Measurements from ENCODE around the gene SHISA5. TPM values are rescaled to one million over a fixed set of nuclear protein-coding genes. Genes with fewer than 3 reads are reported as not detected.

The SHISA5 gene
- total RNA-seq, 1 experiment from 2014 or later: 104 TPM

GRCh38 chr3:48536785-48537184 is 32.8 kb upstream of the SHISA5 start:
- Histone ChIP-seq H3K9me2 (ENCODE audit: insufficient read depth) (no peaks in the 10 kb centered on the region), H3K9me3 (ENCODE audit: control insufficient read depth in 1 of 2, insufficient read depth in 1 of 2, low read depth in 1 of 2, low read length in 2 of 2) (no peaks in the 10 kb centered on the region), H3K27me3 (ENCODE audit: insufficient read depth, low read length) (no peaks in the 10 kb centered on the region), H3K79me2 (ENCODE audit: insufficient read depth, low read length) (no peaks in the 10 kb centered on the region), H3K36me3 (ENCODE audit: control insufficient read depth in 1 of 2, insufficient read depth in 2 of 2, low read length in 2 of 2) (peaks cover 4 to 30% of the 10 kb centered on the region in 2 experiments; a peak in 3 of 4 replicates), H3K4me1 (ENCODE audit: control insufficient read depth in 1 of 2, insufficient read depth in 2 of 2, low read length in 2 of 2) (no peaks in the 10 kb centered on the region), H3K4me2 (ENCODE audit: low read length) (no peak overlapping the region), H4K20me1 (ENCODE audit: insufficient read depth) (no peaks in the 10 kb centered on the region), H3K27ac (ENCODE audit: low read depth, low read length) (no peak overlapping the region), H3K4me3 (replicated peaks in 1 of 2; ENCODE audit: low read depth in 1 of 2, low read length in 2 of 2) (no peak overlapping the region), H3K9ac (ENCODE audit: low read length) (no peak overlapping the region), H2AFZ (ENCODE audit: low read depth, low read length, poor library complexity, severe bottlenecking) (no peak overlapping the region)
- TF ChIP-seq SIN3A (IDR thresholded peaks at IDR 0.05; ENCODE audit: low read depth) (no peak), JUND (IDR thresholded peaks at IDR 0.05) (no peak), TCF7L2 (IDR thresholded peaks at IDR 0.05; ENCODE audit: borderline replicate concordance, extremely low read depth, insufficient read depth, insufficient read length) (no peak), ELF1 (IDR thresholded peaks at IDR 0.05; ENCODE audit: borderline replicate concordance, low read depth) (no peak), FOSL1 (IDR thresholded peaks at IDR 0.05; ENCODE audit: low read depth) (no peak), YY1 (IDR thresholded peaks at IDR 0.05; ENCODE audit: extremely low read depth, insufficient replicate concordance, low read depth, low read length) (no peak), RAD21 (IDR thresholded peaks at IDR 0.05; ENCODE audit: low read depth) (no peak), SP1 (IDR thresholded peaks at IDR 0.05; ENCODE audit: low read depth) (no peak), REST (IDR thresholded peaks at IDR 0.05; ENCODE audit: low read depth) (no peak), ZFX (IDR thresholded peaks at IDR 0.05) (no peak), MAX (IDR thresholded peaks at IDR 0.05) (no peak), CBX3 (IDR thresholded peaks at IDR 0.05; ENCODE audit: low read depth) (no peak), SRF (IDR thresholded peaks at IDR 0.05; ENCODE audit: low read depth) (no peak)
- BruUV-seq (replicated peaks): no TSS peak
- intact Hi-C loops (cut with micrococcal nuclease): no loop called here
- CTCF ChIA-PET: no interaction called here
- RAD21 ChIA-PET (ENCODE audit: low non-redundant PET in 1 of 2, low total read pairs in 2 of 2, uncharacterized antibody in 2 of 2, unreplicated experiment in 2 of 2): no interaction called here
- POLR2A ChIA-PET: no interaction called here
- ATAC-seq (no peak), DNase-seq (ENCODE audit: low read depth, low spot score) (no peak)
